K562 (cell line): Measurements from ENCODE around the gene ARHGEF12.

Experiments
- HDGF ChIP-seq: fragments of 450-650 bp; IDR thresholded peaks from 2 replicates; pipeline ENCODE4 v1.6.1; 2016
- POU5F1 ChIP-seq: fragments of 150-350 bp; IDR thresholded peaks from 2 replicates; pipeline ENCODE4 v1.6.1; 2014; ENCODE audit warnings: borderline replicate concordance, low read length, low read depth, mild to moderate bottlenecking; ENCODE audit not compliant: partially characterized antibody
- SPI1 ChIP-seq: IDR thresholded peaks from 2 replicates; pipeline ENCODE4 v1.6.1; 2011; ENCODE audit warnings: low read depth, low read length, control low read depth, borderline replicate concordance
- SRF ChIP-seq, 2 experiments: fragments of 250-450, 450-650 bp in 1 of 2; sonication (Bioruptor Pico) in 1 of 2; sonication (generic) in 1 of 2; formaldehyde crosslinking; IDR thresholded peaks; 2 replicates each; pipeline versions ENCODE4 v1.5.0 to v1.5.1; 2020 to 2022; ENCODE audit warnings: mild to moderate bottlenecking in 1 of 2, missing genetic modification reagents in 1 of 2
- YY1 ChIP-seq, 3 experiments: IDR thresholded peaks; 2 replicates each; pipeline ENCODE4 v1.6.1; 2011; ENCODE audit warnings: low read length in 2 of 3, mild to moderate bottlenecking in 2 of 3, moderate library complexity in 2 of 3, borderline replicate concordance in 1 of 3, control low read depth in 1 of 3, low read depth in 1 of 3; ENCODE audit not compliant: insufficient read depth in 3 of 3, insufficient replicate concordance in 2 of 3, control insufficient read depth in 1 of 3, insufficient read length in 1 of 3; ENCODE audit errors: extremely low read depth in 1 of 3
- ZNF224 ChIP-seq: sonication (generic); formaldehyde crosslinking; IDR thresholded peaks from 2 replicates; pipeline ENCODE4 v1.8.0; 2022; ENCODE audit warnings: mild to moderate bottlenecking, missing genetic modification reagents
- TF ChIP-seq, protein P1 (sequence below): sonication (generic); formaldehyde crosslinking; IDR thresholded peaks from 2 replicates; pipeline ENCODE4 v1.8.0; 2023; ENCODE audit warnings: mild to moderate bottlenecking, missing genetic modification reagents

DNA sequence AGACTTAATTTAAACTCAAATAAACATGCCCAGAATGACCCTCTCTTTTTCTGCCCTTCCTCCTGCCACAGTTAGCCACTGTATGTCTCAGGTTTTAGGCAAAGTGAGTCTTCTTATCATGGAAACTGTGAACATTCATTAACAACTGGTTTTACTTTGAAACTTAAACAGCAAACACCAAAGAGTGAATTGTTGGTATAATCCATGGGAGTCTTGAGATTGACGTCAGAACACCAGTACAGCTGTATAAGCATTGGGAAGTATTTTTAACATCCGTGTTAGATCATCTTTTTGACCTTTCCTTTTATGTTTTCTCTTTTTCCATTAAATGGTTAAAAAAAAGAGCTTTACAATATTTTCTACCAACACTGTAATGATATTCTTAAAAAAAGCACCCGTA lies 38.9 kb downstream of the ARHGEF12 start:
- TF ChIP-seq HDGF (no peak), ZNF224 (CRISPR knock-in tag) (no peak), SRF (CRISPR knock-in tag; IDR thresholded peaks at IDR 0.05) (no peak), POU5F1 (no peak), SPI1 (no peak), YY1 (IDR thresholded peaks at IDR 0.05; ENCODE audit: borderline replicate concordance in 1 of 3, control insufficient read depth in 1 of 3, extremely low read depth in 1 of 3, insufficient read depth in 3 of 3, insufficient read length in 1 of 3, insufficient replicate concordance in 2 of 3, low read depth in 1 of 3, low read length in 2 of 3) (no peak)
- TF ChIP-seq, protein P1, sequence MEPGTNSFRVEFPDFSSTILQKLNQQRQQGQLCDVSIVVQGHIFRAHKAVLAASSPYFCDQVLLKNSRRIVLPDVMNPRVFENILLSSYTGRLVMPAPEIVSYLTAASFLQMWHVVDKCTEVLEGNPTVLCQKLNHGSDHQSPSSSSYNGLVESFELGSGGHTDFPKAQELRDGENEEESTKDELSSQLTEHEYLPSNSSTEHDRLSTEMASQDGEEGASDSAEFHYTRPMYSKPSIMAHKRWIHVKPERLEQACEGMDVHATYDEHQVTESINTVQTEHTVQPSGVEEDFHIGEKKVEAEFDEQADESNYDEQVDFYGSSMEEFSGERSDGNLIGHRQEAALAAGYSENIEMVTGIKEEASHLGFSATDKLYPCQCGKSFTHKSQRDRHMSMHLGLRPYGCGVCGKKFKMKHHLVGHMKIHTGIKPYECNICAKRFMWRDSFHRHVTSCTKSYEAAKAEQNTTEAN (CRISPR knock-in tag): no peak
